Right lobe of liver (tissue), 6 donors: ENCODE measurements around the gene MAST4. TPM values are rescaled to one million over a fixed set of nuclear protein-coding genes. Genes with fewer than 3 reads are reported as not detected.

Source experiments
- ATAC-seq, 4 donors: fragments of 200-7000 bp; cut with Tn5 transposase; one replicate each; pipeline ENCODE4 v1.9.1; 2020; ENCODE audit warnings: mild to moderate bottlenecking in 4 of 4, moderate library complexity in 4 of 4
- DNase-seq, 3 donors: peaks; one replicate each; pipeline ENCODE4 v3.0.0-alpha.2; 2020
- H3K27ac ChIP-seq, 3 donors: fragments of 200-600 bp; one replicate each; pipeline ENCODE4 v1.8.0; 2022
- H3K27me3 ChIP-seq, 2 donors: fragments of 200-600 bp; one replicate each; pipeline ENCODE4 v1.8.0; 2022
- H3K36me3 ChIP-seq, 4 donors: fragments of 200-600 bp; sonication (generic) in 1 of 4; one replicate each; pipeline versions ENCODE4 v1.5.1 to v1.8.0; 2017 to 2022; ENCODE audit warnings: control low read depth in 1 of 4
- H3K4me1 ChIP-seq, 4 donors: fragments of 200-600 bp; sonication (generic) in 1 of 4; one replicate each; pipeline versions ENCODE4 v1.5.1 to v1.8.0; 2017 to 2022; ENCODE audit warnings: control low read depth in 1 of 4
- H3K4me3 ChIP-seq, 3 donors: fragments of 200-600 bp; one replicate each; pipeline ENCODE4 v1.8.0; 2022
- H3K9me3 ChIP-seq, 4 donors: fragments of 200-600 bp; sonication (generic) in 1 of 4; one replicate each; pipeline versions ENCODE4 v1.5.1 to v1.8.0; 2017 to 2022; ENCODE audit warnings: control low read depth in 1 of 4
- POLR2A ChIP-seq: fragments of 450-650 bp; IDR thresholded peaks from one replicate; pipeline ENCODE4 v1.6.1; 2017; ENCODE audit warnings: antibody characterized with exemption, mild to moderate bottlenecking
- WGBS: methylation state at CpG from one replicate; pipeline ENCODE4 v1.1.6; 2018; ENCODE audit warnings: low coverage, low lambda C conversion rate; ENCODE audit not compliant: insufficient coverage; ENCODE audit errors: missing lambda C conversion rate; 5-methylcytosine and 5-hydroxymethylcytosine counted together
- intact Hi-C, 2 donors: fragments of 100-400 bp; cut with DNase I; formaldehyde crosslinking; loops; one replicate each; pipeline versions ENCODE4 v1.11.2 to v1.14.1; 2022
- total RNA-seq, 6 experiments: library from RNA; depleted of rRNA in 2 of 6; stranded (reverse); fragments of >200 nt in 2 of 6; fragmentation: NEBNext Ultra II Directional in 3 of 6; extraction: Animal tissue kit (Norgen Biotek cat#: 25700) in 3 of 6; gene quantifications; one replicate each; pipeline versions ENCODE4 v1.1.0 to v1.2.4, GENCODE V29; 2016 to 2023
- TF ChIP-seq, protein P1 (sequence below), 4 donors: fragments of 200-600 bp in 3 of 4; fragments of 450-650 bp in 1 of 4; IDR thresholded peaks; one replicate each; pipeline versions ENCODE4 v1.5.1 to v1.8.0; 2016 to 2022; ENCODE audit warnings: antibody characterized with exemption in 4 of 4, mild to moderate bottlenecking in 2 of 4
- donor health status: DM: no; HTN: yes; CAD: no.
- donor health status: DM: no; HTN: no; CAD: no.
- donor health status: DM: no; HTN: no; CAD: no.
- donor health status: DM: no; HTN: yes; CAD: no.
- donor health status: DM: no; HTN: yes; CAD: no.

Gene MAST4
- total RNA-seq, 6 experiments from 2014 or later: 9.4 to 23.5 (median 13.9) TPM

DNA sequence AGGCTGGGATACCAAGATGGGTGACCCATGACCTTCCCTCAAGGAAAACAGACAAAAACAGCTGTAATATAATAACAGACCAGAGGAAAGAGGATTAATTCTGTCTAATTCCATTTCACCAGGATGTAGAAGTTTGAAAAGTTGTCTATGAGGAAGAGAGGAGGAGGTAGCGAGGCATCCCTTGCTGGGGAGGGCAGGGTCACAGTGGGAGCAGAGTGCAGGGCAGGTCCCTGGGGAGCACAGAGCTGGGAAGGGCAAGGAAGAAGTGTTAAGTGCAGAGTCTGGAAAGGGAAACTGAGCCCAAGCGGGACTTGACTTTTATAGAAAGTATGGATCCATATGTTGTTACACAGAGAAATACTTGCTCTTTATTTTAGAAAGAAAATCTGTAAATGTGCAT is 389.8 kb downstream of the MAST4 start:
- Histone ChIP-seq H3K27me3 (no peaks in the 10 kb centered on the region), H3K36me3 (no peaks in the 10 kb centered on the region), H3K27ac (no peak overlapping the region), H3K9me3 (no peaks in the 10 kb centered on the region), H3K4me3 (no peak overlapping the region), H3K4me1 (peaks cover 0 to 18% (median 7%) of the 10 kb centered on the region in 4 donors)
- no peak for TF ChIP-seq POLR2A
- TF ChIP-seq, protein P1, sequence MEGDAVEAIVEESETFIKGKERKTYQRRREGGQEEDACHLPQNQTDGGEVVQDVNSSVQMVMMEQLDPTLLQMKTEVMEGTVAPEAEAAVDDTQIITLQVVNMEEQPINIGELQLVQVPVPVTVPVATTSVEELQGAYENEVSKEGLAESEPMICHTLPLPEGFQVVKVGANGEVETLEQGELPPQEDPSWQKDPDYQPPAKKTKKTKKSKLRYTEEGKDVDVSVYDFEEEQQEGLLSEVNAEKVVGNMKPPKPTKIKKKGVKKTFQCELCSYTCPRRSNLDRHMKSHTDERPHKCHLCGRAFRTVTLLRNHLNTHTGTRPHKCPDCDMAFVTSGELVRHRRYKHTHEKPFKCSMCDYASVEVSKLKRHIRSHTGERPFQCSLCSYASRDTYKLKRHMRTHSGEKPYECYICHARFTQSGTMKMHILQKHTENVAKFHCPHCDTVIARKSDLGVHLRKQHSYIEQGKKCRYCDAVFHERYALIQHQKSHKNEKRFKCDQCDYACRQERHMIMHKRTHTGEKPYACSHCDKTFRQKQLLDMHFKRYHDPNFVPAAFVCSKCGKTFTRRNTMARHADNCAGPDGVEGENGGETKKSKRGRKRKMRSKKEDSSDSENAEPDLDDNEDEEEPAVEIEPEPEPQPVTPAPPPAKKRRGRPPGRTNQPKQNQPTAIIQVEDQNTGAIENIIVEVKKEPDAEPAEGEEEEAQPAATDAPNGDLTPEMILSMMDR (IDR thresholded peaks at IDR 0.05): no peak
- intact Hi-C loops: no loop called here
- 73% methylated on average over 2 of the region's 2 CpGs for WGBS
- no peak for DNase-seq
- ATAC-seq: no peak

DNA sequence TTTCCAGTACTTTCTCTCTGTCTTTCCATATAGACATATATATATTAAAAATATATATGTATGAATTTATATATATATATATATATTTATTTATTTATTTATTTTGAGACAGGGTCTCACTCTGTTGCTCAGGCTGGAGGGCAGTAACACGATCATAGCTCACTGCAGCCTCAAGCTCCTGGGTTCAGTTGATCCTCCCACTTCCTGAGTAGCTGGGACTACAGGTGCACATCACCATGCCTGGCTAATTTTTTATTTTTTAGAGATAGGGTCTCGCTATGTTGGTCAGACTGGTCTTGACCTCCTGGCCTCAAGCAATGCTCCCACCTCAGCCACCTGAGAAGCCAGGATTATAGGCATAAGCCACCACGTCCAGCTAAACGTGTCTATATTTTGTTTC is 390.3 kb downstream of the MAST4 start:
- Histone ChIP-seq H3K36me3 (no peaks in the 10 kb centered on the region), H3K27ac (no peak overlapping the region), H3K4me1 (peaks cover 0 to 18% (median 7%) of the 10 kb centered on the region in 4 donors), H3K4me3 (no peak overlapping the region), H3K27me3 (no peaks in the 10 kb centered on the region), H3K9me3 (no peaks in the 10 kb centered on the region)
- no peak for DNase-seq
- intact Hi-C loops: no loop called here
- 74% methylated on average over 4 of the region's 4 CpGs for WGBS
- no peak for ATAC-seq
- TF ChIP-seq, protein P1 (IDR thresholded peaks at IDR 0.05): no peak

DNA sequence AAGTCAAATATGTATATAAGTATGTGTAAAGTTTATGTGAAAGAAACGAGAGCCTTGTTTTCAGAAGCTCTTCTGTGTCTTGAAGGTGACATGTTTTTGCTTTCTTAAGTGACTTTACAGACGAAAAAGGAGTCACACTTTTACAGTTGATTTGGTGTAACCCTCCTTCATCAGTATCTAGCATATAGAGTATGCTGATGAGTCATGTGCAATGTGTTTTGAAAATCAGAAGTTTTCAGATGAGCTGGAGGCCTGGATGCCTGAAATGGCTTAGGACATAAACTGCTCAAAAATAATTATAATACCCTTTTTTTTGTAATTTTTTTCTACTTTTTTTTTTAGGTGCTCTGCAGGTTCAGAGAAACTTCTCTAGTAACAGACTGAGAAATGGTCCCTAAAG is 390.9 kb downstream of the MAST4 start:
- H3K27me3 ChIP-seq: no peaks in the 10 kb centered on the region
- H3K36me3 ChIP-seq: no peaks in the 10 kb centered on the region
- H3K4me1 ChIP-seq: peaks cover 0 to 18% (median 7%) of the 10 kb centered on the region in 4 donors
- H3K9me3 ChIP-seq: no peaks in the 10 kb centered on the region
- no peak overlapping the region for H3K4me3 ChIP-seq
- ATAC-seq (peak in 1 of 4 donors; percentile 42), DNase-seq (no peak)
- no peak for TF ChIP-seq POLR2A
- TF ChIP-seq, protein P1 (IDR thresholded peaks at IDR 0.05): no peak
- intact Hi-C loops: no loop called here
- WGBS: 54% methylated on average over 2 of the region's 2 CpGs
- peak overlapping the region in 2 of 3 donors; percentile 24 to 38 for H3K27ac ChIP-seq

DNA sequence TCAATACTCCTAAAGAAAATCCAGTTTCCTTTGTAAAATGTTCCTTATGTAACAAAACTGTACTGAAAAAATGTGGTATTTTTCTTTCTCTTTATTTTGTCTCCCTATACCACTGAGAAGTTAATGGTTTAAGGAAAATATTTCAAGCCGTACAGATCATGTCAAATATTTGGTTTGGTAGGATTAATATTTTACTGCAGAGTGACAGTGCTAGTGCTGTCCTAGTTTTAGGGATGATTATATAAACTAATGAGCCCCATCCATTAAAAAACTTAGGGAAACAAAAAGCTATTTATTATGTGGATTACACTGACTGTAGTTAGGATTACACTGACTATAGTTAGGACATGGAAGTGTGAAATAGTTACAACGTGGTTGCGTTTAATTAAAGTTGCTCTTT is 391.3 kb downstream of the MAST4 start:
- peak; percentile 59 to 72 (median 62) for ATAC-seq
- Histone ChIP-seq H3K4me1 (peaks cover 0 to 18% (median 7%) of the 10 kb centered on the region in 4 donors), H3K36me3 (no peaks in the 10 kb centered on the region), H3K9me3 (no peaks in the 10 kb centered on the region), H3K27me3 (no peaks in the 10 kb centered on the region), H3K4me3 (peak overlapping the region in 1 of 3 donors; percentile 5), H3K27ac (peak overlapping the region in 2 of 3 donors; percentile 24 to 38)
- WGBS: 16% methylated on average over 3 of the region's 3 CpGs
- DNase-seq: no peak
- intact Hi-C loops: no loop called here
- no peak for TF ChIP-seq POLR2A
- TF ChIP-seq, protein P1 (IDR thresholded peaks at IDR 0.05): no peak
